Measurements from ENCODE around the gene EIF6.
"Not testable (repeated sequence)": the region's sequence is repeated elsewhere in the genome, so short reads cannot be mapped to it uniquely, and the experiment has no call there.

The EIF6 gene

DNA sequence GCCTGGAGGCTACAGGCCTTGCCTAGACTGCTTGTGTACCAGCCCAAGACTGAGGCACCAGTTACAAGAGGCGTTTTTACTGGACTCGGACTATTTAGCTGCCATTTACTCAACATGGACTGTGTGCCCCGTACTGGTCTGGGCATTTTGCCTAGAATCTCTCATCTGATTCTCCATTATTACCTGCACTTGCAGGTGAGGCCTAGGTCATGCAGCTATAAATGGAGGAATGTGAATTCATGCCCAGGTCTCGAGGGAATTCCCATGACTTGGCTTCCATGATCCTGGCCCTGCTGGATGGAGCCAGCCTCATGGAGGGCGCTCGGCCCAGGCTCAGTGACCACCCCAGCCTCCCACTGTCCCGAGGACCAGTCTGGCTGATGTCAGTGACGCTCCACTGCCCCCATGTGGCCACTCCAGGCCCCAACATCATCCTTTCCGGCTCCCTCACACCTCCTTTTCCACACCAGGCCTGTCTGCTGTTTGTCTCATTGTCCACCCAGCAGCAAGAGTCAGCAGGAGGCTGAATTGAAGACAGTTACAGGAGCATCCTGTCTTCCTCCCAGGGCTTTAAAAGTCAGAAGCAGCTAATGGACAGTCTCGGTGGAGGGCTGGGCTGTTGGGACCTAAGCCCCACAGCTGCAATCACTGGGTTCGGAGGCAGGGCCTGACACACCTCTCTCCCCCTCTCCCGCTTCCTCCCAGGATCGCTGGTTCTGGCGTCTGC, 15.4 kb downstream of the EIF6 start:
- no peak overlapping the region for H3K4me3 ChIP-seq (ENCODE audit: low read length)
- DNase-seq (ENCODE audit: low read depth, low spot score) = no peak

DNA sequence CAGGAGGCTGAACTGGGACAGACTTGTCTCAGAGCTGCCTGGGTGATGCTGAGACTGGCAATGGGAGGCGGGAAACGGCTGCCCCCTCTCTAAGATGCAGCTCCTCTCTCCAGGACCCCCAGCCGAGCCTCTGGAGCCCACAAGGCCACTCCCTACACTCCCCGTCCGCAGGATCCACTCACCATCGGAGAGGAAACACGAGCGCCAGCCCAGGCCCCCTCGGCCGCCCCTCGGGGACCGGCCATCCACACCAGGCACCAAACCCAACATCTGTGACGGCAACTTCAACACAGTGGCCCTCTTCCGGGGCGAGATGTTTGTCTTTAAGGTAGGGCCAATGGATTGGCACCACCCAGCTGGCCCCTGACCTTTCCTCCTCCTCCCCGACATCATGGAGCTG, 17.5 kb downstream of the EIF6 start:
- no peak for DNase-seq (ENCODE audit: low read depth, low spot score)
- no peak overlapping the region for H3K4me3 ChIP-seq (ENCODE audit: low read length)

DNA sequence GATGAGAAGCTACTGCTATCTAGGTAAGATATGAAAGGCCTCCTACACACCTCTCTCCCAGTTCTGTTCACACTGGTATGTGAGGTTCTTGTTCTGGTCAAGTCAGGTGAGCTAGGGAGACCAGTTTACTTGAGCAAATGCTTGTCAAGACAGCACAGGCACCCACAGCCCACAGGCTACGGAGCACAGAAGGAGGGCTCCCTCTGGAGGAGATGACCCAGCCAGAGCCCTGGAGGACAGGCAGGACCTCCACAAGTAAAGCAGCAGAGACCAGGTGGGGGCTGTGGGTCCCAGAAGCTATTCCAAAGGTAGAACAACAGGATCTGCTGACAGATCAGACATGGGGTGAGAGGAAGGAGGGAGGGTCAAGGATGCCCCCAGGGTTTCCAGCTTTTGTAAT, 19.8 kb downstream of the EIF6 start:
- no peak overlapping the region for H3K4me3 ChIP-seq (ENCODE audit: low read length)
- DNase-seq (ENCODE audit: low read depth, low spot score) = no peak

GRCh38 chr20:35263532-35264341, 20.8 kb downstream of the EIF6 start:
- no peak overlapping the region for H3K4me3 ChIP-seq (ENCODE audit: low read length)

DNA sequence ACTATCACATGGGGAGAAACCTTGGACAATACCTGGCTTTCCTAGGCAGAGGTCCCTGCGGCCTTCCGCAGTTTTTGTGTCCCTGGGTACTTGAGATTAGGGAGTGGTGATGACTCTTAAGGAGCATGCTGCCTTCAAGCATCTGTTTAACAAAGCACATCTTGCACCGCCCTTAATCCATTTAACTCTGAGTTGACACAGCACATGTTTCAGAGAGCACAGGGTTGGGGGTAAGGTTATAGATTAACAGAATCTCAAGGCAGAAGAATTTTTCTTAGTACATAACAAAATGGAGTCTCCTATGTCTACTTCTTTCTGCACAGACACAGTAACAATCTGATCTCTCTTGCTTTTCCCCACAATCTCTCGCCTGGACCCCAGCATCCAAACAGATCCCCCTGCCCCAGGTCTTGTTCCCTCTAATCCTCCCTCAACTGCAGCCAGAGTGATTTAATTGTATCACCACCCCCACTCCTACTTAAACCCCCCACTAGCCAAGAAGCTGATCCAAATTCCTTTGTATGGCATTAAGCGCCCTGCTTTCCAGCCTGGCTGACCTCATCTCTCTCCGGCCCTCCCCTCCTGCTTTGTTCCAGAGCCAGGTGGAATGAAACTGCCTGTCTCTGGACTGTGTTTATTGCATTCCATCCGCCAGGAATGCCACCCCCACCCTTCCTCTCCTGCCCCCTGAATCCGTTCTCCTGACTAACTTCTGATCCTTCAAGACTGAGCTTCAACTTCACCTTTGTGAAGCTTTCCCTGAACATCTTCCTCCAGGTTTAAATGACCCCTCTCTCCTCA, 21.6 kb downstream of the EIF6 start:
- not testable (repeated sequence) for DNase-seq (ENCODE audit: low read depth, low spot score); H3K4me3 ChIP-seq (ENCODE audit: low read length)

More at GRCh38 chr20:35263532-35264341, 20.8 kb downstream of the EIF6 start:
- no peak for DNase-seq (ENCODE audit: low read depth, low spot score)

- DNase-seq (ENCODE audit: low read depth, low spot score); H3K4me3 ChIP-seq (ENCODE audit: low read length): not testable (repeated sequence)
Measured at GRCh38 chr20:35262321-35262720, 22.3 kb downstream of the EIF6 start.

- DNase-seq (ENCODE audit: low read depth, low spot score) = no peak
- no peak overlapping the region for H3K4me3 ChIP-seq (ENCODE audit: low read length)
Measured at GRCh38 chr20:35260426-35260825, 24.1 kb downstream of the EIF6 start.

- DNase-seq (ENCODE audit: low read depth, low spot score) = no peak
- H3K4me3 ChIP-seq (ENCODE audit: low read length) = no peak overlapping the region
Measured at GRCh38 chr20:35257175-35257909, 27.2 kb downstream of the EIF6 start.

GRCh38 chr20:35254448-35254999, 30.0 kb downstream of the EIF6 start:
- DNase-seq (ENCODE audit: low read depth, low spot score) = no peak
- no peak overlapping the region for H3K4me3 ChIP-seq (ENCODE audit: low read length)

GRCh38 chr20:35253010-35253409, 31.6 kb downstream of the EIF6 start:
- no peak for DNase-seq (ENCODE audit: low read depth, low spot score)

GRCh38 chr20:35252598-35252997, 32.0 kb downstream of the EIF6 start:
- DNase-seq (ENCODE audit: low read depth, low spot score); H3K4me3 ChIP-seq (ENCODE audit: low read length): not testable (repeated sequence)

More at GRCh38 chr20:35253010-35253409, 31.6 kb downstream of the EIF6 start:
- no peak overlapping the region for H3K4me3 ChIP-seq (ENCODE audit: low read length)

GRCh38 chr20:35252037-35252461, 32.5 kb downstream of the EIF6 start:
- peak; percentile 63 for DNase-seq (ENCODE audit: low read depth, low spot score)
- no peak overlapping the region for H3K4me3 ChIP-seq (ENCODE audit: low read length)

GRCh38 chr20:35251613-35251940, 33.0 kb downstream of the EIF6 start:
- DNase-seq (ENCODE audit: low read depth, low spot score) = no peak
- no peak overlapping the region for H3K4me3 ChIP-seq (ENCODE audit: low read length)

DNA sequence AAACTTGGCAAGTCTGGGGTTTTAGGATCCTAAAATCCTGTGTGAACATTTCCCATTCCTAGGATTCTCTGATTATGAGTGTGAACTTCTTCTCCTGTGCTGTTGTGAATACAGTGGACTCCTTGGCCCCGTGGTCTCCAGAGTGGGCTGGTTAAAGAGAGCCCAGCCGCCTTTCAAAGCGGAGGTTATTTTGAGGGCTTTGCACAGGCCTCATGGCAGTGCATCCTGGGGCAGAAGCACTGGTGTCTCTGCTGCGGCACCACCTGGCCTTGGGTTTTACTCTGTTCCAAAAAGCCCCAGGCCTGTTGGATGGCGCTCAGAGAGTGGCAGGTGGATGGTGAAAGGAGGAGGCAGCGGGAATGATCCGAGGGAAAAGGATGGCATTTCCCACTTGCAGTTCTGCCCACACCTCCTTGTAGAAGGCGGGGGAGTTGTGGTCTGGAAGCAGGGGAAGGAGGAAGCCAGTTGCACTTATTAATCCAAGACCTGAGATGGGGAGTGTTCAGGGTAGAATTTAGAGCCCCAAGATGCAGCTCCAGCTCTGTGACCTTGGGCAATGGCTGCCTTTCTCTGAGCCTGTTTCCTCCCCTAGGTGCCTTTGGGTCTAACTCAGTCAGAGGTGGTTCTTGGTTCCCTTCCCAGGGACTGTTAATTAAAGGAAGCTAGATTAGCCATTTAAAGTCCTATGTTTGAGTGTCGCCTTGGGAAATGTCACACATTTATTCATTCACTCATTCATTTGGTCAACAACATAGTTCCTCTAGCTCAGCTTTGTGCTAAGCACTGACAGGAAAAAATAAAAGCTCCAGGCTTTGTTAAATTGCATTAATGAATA, 35.7 kb downstream of the EIF6 start:
- no peak for DNase-seq (ENCODE audit: low read depth, low spot score)
- H3K4me3 ChIP-seq (ENCODE audit: low read length) = no peak overlapping the region

GRCh38 chr20:35246723-35247122, 37.8 kb downstream of the EIF6 start:
- DNase-seq (ENCODE audit: low read depth, low spot score) = no peak
- H3K4me3 ChIP-seq (ENCODE audit: low read length) = no peak overlapping the region

- DNase-seq (ENCODE audit: low read depth, low spot score) = no peak
- no peak overlapping the region for H3K4me3 ChIP-seq (ENCODE audit: low read length)
Measured at GRCh38 chr20:35243986-35244385, 40.6 kb downstream of the EIF6 start.

- H3K4me3 ChIP-seq (ENCODE audit: low read length) = no peak overlapping the region
- DNase-seq (ENCODE audit: low read depth, low spot score) = no peak
Measured at GRCh38 chr20:35243317-35243716, 41.3 kb downstream of the EIF6 start.

DNA sequence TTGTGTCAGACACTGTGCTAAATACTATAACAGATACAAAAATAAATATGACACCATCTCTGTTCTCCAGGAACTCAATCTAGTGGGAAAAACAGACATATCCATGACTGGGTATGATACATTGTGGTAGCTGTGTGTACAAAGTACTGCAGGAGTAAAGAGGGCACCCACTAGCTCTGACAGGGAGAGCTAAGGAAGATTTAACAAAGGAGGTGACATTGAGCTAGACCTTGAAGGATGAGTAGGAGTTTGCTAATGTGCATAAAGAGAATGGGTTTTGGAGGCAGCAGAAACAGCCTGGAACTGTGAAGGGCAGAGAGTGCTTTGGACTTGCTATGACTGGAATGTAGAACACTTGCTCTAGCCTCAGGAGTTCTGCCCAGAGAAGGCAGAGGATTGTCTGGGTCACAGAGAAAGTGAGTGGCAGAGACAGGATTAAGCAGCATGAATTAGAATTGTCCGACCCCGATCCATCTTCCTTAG, 43.7 kb downstream of the EIF6 start:
- no peak for DNase-seq (ENCODE audit: low read depth, low spot score)
- no peak overlapping the region for H3K4me3 ChIP-seq (ENCODE audit: low read length)
